Pancreas (tissue), 10 donors: ENCODE data around the gene ALX4. TPM values are rescaled to one million over a fixed set of nuclear protein-coding genes. Genes with fewer than 3 reads are reported as not detected.

Experiments used
- ATAC-seq, 4 donors: fragments of 200-7000 bp; cut with Tn5 transposase; one replicate each; pipeline versions ENCODE4 v1.8.0 to v1.9.1; 2020; ENCODE audit warnings: mild to moderate bottlenecking in 4 of 4, moderate library complexity in 4 of 4
- DNase-seq, 6 donors: peaks; one replicate each; pipeline ENCODE4 v3.0.0-alpha.2; 2020
- FAIRE-seq: peaks from 2 replicates; lab custom pipeline; 2012; peaks lifted over from hg19 to GRCh38; lab: Jason Lieb, UNC
- H3K27ac ChIP-seq, 4 donors: fragments of 200-600 bp; sonication (generic); 1 replicate in 3 of 4; 2 replicates in 1 of 4; pipeline versions ENCODE4 v1.5.0 to v1.8.0; 2020
- H3K27me3 ChIP-seq, 4 donors: fragments of 200-600 bp; one replicate each; pipeline ENCODE4 v1.8.0; 2021
- H3K36me3 ChIP-seq, 3 donors: fragments of 200-600 bp; sonication (generic) in 1 of 3; one replicate each; pipeline versions ENCODE4 v1.5.0 to v1.8.0; 2020 to 2021
- H3K4me1 ChIP-seq, 3 donors: fragments of 200-600 bp; one replicate each; pipeline ENCODE4 v1.8.0; 2021
- H3K4me3 ChIP-seq, 4 donors: fragments of 200-600 bp; sonication (generic) in 2 of 4; one replicate each; pipeline versions ENCODE4 v1.5.0 to v1.8.0; 2020 to 2021
- H3K9me3 ChIP-seq, 4 donors: fragments of 200-600 bp; one replicate each; pipeline ENCODE4 v1.8.0; 2021
- WGBS, 2 donors: extraction: QIAGEN DNeasy Blood & Tissue Kit; methylation state at CpG; one replicate each; pipeline ENCODE4 v1.1.7; 2013; 5-methylcytosine and 5-hydroxymethylcytosine counted together
- intact Hi-C, 3 donors: fragments of 100-400 bp; cut with DNase I; formaldehyde crosslinking; loops; one replicate each; pipeline versions ENCODE4 v1.11.1 to v1.14.2; 2022
- polyA plus RNA-seq, 2 donors: library from polyadenylated mRNA; stranded (reverse); fragments of 200-250 nt; gene quantifications; one replicate each; pipeline ENCODE4 v1.2.3, GENCODE V29; 2013
- total RNA-seq, 6 donors: library from RNA; stranded (reverse); fragmentation: NEBNext Ultra II Directional in 4 of 6; extraction: Animal tissue kit (Norgen Biotek cat#: 25700) in 4 of 6; gene quantifications; one replicate each; pipeline versions ENCODE4 v1.2.1 to v1.2.4, GENCODE V29; 2021 to 2023
- TF ChIP-seq, protein P1 (sequence below), 4 donors: fragments of 200-600 bp; sonication (generic) in 3 of 4; IDR thresholded peaks; one replicate each; pipeline versions ENCODE4 v1.5.0 to v1.8.0; 2021; ENCODE audit warnings: antibody characterized with exemption in 4 of 4
- donor health status: healthy with polysubstance abuse.
- donor health status: DM: no; HTN: no; CAD: no; lungs with moderate emphysema.
- donor health status: DM: no; HTN: no; CAD: no.
- donor health status: control.
- donor health status: control.
- donor health status: Bipolar disorder and iron deficiency.
- donor health status: DM: yes; HTN: yes; CAD: no.
- donor health status: DM: no; HTN: no; CAD: no.
- donor health status: DM: no; HTN: no; CAD: no.
- donor health status: DM: yes; HTN: yes; CAD: no.

ALX4 gene
- total and polyA plus RNA-seq, 8 donors: 0.02 to 0.04 (median 0.03) TPM; not detected in 5

DNA sequence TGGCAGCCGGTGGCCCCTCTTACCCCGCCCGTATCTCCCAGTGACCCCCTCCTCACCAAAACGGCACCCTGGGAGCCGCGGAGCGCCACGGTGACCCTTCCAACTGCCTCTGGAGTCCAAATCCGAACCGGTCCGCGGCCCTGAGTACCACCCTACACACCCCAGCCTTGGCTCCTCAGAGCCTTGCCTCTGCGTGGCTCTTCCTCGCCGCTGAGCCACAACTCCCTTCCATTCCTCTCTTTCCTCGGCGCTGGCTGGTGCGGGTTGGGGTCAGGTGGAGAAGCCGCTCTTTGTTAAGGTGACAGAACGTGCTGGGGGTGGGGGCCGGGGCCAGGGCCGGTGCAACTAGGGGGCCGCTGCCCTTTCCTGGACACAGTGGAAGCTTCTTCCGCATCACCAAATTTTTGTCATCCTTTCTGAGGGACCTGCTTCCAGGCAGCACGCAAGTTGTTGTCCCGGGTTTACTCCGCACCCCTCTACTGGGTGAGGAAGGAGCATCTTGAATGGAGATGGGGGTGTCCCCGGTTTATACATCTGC is 6.5 kb downstream of the ALX4 start:
- 7 to 10% methylated on average over 28 of the region's 28 CpGs for WGBS, 2 donors
- intact Hi-C loops: no loop called here
- ATAC-seq: no peak
- Histone ChIP-seq H3K36me3 (no peaks in the 10 kb centered on the region), H3K4me3 (no peak overlapping the region), H3K4me1 (peaks cover 0 to 10% (median 6%) of the 10 kb centered on the region in 3 donors), H3K9me3 (no peaks in the 10 kb centered on the region), H3K27me3 (peaks cover 0 to 31% (median 3%) of the 10 kb centered on the region in 4 donors), H3K27ac (no peak overlapping the region)
- TF ChIP-seq, protein P1, sequence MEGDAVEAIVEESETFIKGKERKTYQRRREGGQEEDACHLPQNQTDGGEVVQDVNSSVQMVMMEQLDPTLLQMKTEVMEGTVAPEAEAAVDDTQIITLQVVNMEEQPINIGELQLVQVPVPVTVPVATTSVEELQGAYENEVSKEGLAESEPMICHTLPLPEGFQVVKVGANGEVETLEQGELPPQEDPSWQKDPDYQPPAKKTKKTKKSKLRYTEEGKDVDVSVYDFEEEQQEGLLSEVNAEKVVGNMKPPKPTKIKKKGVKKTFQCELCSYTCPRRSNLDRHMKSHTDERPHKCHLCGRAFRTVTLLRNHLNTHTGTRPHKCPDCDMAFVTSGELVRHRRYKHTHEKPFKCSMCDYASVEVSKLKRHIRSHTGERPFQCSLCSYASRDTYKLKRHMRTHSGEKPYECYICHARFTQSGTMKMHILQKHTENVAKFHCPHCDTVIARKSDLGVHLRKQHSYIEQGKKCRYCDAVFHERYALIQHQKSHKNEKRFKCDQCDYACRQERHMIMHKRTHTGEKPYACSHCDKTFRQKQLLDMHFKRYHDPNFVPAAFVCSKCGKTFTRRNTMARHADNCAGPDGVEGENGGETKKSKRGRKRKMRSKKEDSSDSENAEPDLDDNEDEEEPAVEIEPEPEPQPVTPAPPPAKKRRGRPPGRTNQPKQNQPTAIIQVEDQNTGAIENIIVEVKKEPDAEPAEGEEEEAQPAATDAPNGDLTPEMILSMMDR (IDR thresholded peaks at IDR 0.05): no peak
- FAIRE-seq: no peak
- DNase-seq: no peak

DNA sequence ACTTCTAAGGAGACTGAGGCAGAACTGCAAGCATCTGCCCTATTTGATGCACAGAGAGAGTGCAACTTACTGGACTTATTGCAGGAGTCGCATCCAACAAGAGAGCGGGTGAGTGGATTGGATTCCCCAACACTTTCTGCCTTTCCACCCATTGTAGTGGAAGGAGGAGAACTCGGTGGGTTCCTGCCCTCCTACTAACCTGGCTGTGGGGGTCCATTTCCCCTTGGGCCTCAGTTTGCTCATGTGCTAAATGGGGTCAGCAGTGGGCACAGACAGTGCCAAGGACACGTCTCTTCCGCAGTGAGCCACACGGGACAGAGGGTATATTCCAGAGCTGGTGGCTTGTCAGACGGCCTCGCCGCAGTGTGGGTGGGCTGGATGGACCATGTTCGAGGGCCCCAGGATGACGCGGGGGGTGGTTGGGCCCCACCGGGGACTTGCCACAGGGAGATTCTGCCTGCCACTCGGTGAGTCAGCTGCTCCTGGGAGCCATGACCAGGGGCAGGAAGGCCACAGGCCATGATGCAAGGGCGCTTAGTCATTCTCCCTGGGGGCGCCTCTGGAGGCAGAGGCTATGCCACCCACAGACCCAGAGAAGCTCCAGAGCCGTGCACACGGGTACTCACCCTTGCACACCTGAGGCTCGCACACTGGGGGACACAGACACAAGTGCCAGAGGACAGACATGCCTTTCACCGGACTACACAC is 8.2 kb downstream of the ALX4 start:
- Histone ChIP-seq H3K9me3 (no peaks in the 10 kb centered on the region), H3K4me1 (peaks cover 0 to 10% (median 6%) of the 10 kb centered on the region in 3 donors), H3K27me3 (peaks cover 0 to 25% (median 0%) of the 10 kb centered on the region in 4 donors), H3K27ac (no peak overlapping the region), H3K4me3 (no peak overlapping the region), H3K36me3 (no peaks in the 10 kb centered on the region)
- TF ChIP-seq, protein P1 (IDR thresholded peaks at IDR 0.05): no peak
- FAIRE-seq (no peak), DNase-seq (no peak), ATAC-seq (no peak)
- 71 to 79% methylated on average over 20 of the region's 20 CpGs for WGBS, 2 donors
- intact Hi-C loops: no loop called here

- no peak for ATAC-seq
- Histone ChIP-seq H3K27ac (no peak overlapping the region), H3K36me3 (no peaks in the 10 kb centered on the region), H3K4me1 (peaks cover 0 to 10% (median 6%) of the 10 kb centered on the region in 3 donors), H3K27me3 (peaks cover 0 to 20% (median 0%) of the 10 kb centered on the region in 4 donors), H3K9me3 (no peaks in the 10 kb centered on the region), H3K4me3 (no peak overlapping the region)
- no peak for DNase-seq
- WGBS, 2 donors: 69 to 74% methylated on average over 6 of the region's 6 CpGs
- TF ChIP-seq, protein P1 (IDR thresholded peaks at IDR 0.05): no peak
- intact Hi-C loops: no loop called here
- no peak for FAIRE-seq
Observed at GRCh38 chr11:44300844-44301563, 8.9 kb downstream of the ALX4 start.

- Histone ChIP-seq H3K4me3 (no peak overlapping the region), H3K4me1 (no peaks in the 10 kb centered on the region), H3K27ac (no peak overlapping the region), H3K36me3 (no peaks in the 10 kb centered on the region), H3K9me3 (no peaks in the 10 kb centered on the region), H3K27me3 (peaks cover 0 to 5% (median 0%) of the 10 kb centered on the region in 4 donors)
- ATAC-seq (no peak), DNase-seq (no peak), FAIRE-seq (no peak)
- WGBS, 2 donors: 61 to 63% methylated on average over 2 of the region's 2 CpGs
- intact Hi-C loops: no loop called here
- TF ChIP-seq, protein P1 (IDR thresholded peaks at IDR 0.05): no peak
Observed at GRCh38 chr11:44298862-44299261, 11.1 kb downstream of the ALX4 start.
